ENCODE data around the gene GARIN5B.

Gene GARIN5B

GRCh38 chr19:55370305-55370988 lies 7.4 kb upstream of the GARIN5B start, which contains the start of gene IL11:
Gene IL11, minus strand, starts transcription at chr19:55370463. Its CDS starts 153 bp downstream, at chr19:55370310.
- DNase-seq (ENCODE audit: low read depth in 2 of 2), result no peak

DNA sequence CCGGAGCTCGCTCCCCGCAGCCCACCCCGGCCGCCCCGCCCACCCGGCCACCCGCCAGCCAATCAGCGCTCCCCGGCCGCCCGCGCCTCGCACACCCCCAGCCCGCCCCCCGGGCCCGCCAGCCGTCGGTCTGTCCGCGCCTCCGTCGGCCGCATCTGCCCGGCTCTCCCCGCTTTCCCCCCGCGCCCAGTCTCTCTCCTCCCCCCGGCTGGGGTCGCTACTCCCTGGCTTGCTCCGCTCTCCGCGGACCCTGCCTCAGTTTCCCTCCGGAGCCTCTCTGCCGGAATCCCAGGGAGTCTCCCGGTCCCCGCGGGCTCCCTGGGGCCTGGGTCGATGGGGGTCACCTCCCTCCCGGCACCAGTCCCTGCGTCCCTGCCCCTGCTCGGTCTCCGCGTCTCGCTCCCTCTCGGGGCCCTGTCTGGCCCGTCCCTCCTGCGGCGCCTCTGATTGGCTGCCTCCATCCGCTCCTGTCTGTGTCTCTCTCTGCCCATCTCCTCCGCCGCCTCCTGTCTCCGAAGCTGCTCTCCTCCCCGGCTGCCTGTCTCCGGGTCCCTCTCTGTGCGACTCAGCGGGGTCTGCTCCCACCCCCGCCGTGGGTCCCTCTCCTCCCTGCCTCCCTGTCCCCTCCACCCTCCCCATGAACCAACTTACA lies 6.7 kb upstream of the GARIN5B start:
- no peak for DNase-seq (ENCODE audit: low read depth in 2 of 2)

DNA sequence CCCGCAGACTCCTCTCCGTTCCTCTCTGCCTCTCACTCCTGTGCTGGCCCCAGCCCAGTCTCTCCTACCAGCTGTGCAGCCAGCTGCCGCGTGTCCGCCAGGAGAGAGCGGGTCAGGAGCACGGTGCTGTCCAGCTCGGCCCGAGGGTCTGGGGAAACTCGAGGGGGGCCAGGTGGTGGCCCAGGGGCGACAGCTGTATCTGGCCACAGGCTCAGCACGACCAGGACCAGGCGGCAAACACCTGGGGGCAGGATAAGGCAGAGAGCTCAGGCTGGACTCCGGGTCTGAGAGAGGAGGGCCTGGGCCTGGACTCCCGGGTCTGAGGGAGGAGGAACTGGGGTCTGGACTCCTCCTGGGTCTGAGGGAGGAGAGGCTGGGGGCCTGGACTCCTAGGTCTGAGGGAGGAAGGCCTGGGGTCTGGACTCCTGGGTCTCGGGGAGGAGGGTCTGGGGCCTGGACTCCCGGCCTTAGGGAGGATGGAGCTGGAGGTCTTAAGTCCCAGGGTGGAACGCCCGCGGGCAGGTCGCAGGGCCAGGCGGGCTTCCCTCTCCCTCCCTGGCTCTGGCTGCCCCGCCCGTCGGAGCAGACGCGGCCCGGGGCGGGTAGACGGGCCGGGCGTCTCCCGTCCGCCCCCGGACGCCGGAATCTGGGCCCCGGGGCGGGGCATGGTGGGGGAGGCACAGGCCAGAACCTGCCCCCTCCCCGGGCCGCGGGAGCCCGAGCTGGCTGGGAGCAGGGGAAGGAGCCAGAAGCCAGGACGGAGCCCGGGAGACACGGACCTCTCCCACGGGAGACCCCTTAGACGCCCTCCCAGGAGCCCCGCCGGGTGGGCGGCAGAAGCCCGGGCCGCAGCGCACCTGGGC lies 5.9 kb upstream of the GARIN5B start:
- no peak for DNase-seq (ENCODE audit: low read depth in 2 of 2)

GRCh38 chr19:55368106-55368505 lies 5.0 kb upstream of the GARIN5B start:
- no peak for DNase-seq (ENCODE audit: low read depth in 2 of 2)

DNA sequence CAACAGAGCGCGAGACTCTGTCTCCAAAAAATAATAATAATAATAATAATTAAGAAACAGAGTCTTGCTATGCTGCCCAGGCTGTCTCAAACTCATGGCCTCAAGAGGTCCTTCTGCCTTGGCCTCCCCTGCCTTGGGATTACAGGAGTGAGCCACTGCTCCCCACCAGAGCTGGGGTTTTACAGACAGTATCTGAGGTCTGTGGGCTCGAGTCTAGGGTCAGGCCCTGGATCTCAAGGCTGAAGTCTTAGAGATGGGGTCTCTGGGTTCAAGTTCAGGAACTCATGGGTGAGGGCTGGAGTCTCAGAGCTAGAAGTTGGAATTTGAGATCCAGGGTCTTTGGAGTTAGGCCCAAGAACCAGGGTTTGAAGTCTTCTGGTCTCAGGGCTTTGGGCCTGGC lies 3.7 kb upstream of the GARIN5B start:
- DNase-seq (ENCODE audit: low read depth in 2 of 2), result no peak

- DNase-seq (ENCODE audit: low read depth in 2 of 2), result no peak
These were observed 2.9 kb upstream of the GARIN5B start for GRCh38 chr19:55365964-55366363.

- no peak for DNase-seq (ENCODE audit: low read depth in 2 of 2)
These were observed 2.2 kb upstream of the GARIN5B start for GRCh38 chr19:55365245-55365644.

- DNase-seq (ENCODE audit: low read depth in 2 of 2), result no peak
These were observed 678 bp downstream of the GARIN5B start for GRCh38 chr19:55362174-55362989.

GRCh38 chr19:55360902-55361301 lies 2.2 kb downstream of the GARIN5B start:
- DNase-seq (ENCODE audit: low read depth in 2 of 2), result no peak

- no peak for DNase-seq (ENCODE audit: low read depth in 2 of 2)
These were observed 3.8 kb downstream of the GARIN5B start for GRCh38 chr19:55358943-55359908.

DNA sequence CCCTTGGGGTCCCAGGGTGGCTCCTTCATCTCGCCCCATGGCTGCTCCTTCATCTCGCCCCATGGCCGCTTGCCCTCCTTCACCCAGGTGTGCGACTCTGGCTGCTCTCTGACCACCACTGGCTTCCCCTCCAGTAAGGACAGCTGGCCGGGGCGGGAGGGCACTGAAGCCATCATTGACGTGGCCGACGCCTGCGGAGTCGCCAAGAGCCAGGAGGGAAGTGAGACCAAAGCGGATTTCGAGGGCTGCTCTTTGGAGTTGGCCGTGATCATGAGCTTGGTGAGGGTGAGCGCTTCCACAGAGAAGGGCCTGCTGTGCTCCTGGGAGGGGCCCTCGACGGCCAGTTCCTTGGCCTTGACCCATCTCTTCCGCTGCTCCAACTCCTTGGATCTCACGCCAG lies 4.6 kb downstream of the GARIN5B start:
- no peak for DNase-seq (ENCODE audit: low read depth in 2 of 2)

- no peak for DNase-seq (ENCODE audit: low read depth in 2 of 2)
These were observed 7.7 kb downstream of the GARIN5B start for GRCh38 chr19:55355213-55355821.

DNA sequence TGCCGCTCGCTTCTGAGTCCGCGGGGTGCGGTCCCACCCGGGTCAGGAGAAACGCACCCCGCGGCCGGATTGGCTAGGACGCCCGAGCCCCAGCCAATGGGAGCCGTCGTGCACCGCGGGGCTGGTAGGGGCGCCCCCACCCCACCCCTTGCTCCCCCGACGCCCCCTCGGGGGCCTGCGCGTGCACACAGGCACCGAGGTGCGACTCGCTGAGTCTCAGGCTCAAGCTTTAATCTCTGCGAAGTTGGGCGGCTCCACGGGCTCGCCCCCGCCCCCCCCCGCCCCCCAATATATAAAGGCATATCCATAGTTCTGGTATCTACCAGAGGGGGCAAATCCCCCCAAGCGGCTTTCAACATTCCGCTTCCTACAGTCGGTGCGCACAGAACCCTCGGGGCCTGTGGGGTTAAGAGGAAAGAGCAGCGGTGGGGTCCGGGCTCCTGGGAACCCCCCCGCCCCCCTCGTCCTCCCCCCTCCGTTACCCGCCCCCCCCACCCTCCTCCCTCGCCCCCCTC lies 8.3 kb downstream of the GARIN5B start, which contains the start of gene COX6B2:
Gene COX6B2 (minus strand): TSS at position 22 of the 515 bp plus-strand sequence. CDS start 198 bp downstream, outside the sequence.
- DNase-seq (ENCODE audit: low read depth in 2 of 2), result no peak

DNA sequence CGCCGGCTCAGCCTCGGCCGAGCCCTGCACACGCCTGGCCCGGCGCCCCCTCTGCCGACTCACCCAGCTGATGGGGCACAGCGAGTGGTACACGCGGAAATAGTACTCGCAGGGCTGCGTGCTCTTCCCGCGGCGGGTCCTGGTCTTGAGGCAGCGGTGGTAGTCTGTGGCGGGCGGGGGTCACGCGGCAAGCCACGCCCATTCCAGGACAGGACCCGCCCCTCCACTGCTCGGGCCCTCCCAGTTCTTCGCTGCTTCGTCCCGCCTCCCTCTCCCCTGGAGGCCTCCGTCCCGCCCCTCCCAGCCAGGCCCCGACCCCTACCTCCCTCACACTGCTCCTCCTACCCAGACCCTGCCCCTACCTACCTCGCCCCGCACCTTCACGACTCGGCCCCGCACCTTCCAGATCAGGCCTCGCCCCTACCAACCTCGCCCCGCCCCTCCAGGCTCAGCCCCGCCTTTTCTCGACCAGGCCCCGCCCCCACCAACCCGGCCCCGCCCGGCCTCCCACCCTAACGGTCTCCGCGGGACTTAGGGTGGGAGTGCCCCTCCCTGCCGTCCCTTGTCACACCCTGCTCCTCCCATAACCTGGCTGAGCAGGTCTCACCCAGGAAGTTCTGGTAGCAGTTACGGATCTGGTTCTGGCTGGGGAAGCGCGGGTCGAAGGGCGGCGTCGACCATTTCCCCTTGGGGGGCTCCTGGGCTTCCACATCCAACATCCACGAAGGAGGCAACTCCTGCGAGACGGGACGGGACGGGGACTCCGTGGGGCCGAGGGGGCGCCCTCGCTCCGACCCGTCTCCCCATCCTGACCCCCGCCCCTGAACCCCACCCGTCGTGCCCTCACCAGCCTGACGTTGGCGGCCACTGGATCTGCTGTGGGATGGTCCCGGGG lies 9.0 kb downstream of the GARIN5B start:
- DNase-seq (ENCODE audit: low read depth in 2 of 2), result peak in 1 of 2 donors; percentile 31

DNA sequence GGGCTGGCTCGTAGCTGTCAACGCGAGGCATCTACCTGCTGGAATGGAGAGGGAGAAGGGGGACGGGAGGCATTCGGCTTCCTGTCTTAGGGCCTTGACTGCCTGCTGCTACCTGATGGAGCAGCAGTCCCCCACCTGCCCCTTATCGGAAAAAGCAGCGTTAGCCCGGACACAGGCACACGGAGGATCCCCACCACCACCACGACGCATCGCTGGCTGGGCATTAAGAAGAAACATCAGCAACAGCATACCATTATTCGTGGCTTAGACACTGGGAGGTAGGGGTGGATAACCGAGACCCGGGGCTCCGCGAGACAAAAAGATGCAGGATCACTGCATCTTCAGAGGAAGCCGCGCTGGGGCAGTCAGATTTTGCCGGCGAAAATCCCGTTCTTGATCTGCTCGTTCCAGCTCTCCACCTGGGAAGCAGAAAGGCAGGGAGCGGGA lies 9.7 kb downstream of the GARIN5B start:
- no peak for DNase-seq (ENCODE audit: low read depth in 2 of 2)

DNA sequence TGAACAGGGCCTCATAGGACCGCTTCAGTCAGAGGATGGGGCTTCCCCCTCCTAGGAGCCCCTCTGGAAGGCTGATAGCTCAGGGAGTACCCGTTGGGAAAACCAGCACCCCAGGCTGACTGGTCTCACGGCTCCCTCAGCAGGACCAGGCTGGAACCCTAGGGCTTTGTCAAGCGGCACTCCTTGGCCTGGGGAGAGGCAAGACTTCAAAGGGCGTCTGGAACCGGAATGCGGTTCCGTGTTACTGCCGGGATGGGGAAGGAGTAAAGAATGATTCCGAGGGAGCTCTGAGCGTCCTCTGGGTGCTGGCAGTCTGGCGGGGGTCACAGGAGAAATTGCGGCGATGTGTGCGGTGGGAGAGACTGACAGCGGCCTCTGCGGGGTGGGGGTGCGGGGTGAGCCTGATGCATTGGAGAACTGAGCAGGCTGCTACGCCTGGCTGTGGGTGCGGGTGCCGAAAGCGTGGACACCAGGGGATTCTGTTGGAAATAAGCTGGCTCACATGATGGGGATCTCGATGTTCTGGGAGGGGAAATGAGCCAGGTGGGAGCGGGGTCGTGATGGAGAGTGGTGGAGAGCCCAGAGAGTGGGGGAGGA lies 10.4 kb downstream of the GARIN5B start:
- no peak for DNase-seq (ENCODE audit: low read depth in 2 of 2)

DNA sequence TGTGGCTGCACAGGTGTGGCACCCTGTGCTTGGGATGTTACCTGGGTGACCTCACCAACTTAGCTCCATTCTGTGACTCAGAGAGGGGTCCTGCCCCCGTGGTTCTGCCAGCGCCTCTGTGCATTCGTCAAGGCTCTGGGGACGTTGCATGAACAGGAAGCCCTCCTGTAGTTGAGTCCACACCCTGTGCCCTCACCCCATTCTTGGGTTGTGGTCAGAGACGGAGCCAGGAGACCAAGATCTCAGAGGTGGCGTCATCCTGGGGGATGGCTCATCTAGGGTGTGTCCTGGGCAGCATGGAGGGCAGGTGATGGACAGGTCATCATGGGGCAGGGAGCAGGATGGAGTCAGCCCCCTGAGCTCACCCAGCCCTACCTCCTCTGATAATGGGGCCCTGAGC lies 11.0 kb downstream of the GARIN5B start:
- no peak for DNase-seq (ENCODE audit: low read depth in 2 of 2)
